Activated CD4-positive, alpha-beta memory T cell treated with anti-CD3 and anti-CD28 coated beads, Interleukin-2, amount 10 ng/mL, durations not matched to agents 7 days and 5 days (primary cell): ENCODE results near the gene DUSP8. TPM values are rescaled to one million over a fixed set of nuclear protein-coding genes. Genes with fewer than 3 reads are reported as not detected.
"Not testable (repeated sequence)": the region's sequence is repeated elsewhere in the genome, so short reads cannot be mapped to it uniquely, and the experiment has no call there.

ENCODE experiments used
- CTCF ChIA-PET: fragments of 350-600 bp; sonication (Branson Sonifier 250); formaldehyde crosslinking; loops from one replicate; lab custom pipeline; 2021; ENCODE audit warnings: antibody characterized with exemption, inconsistent platforms; lab: Charles Lee
- POLR2A ChIA-PET: fragments of 350-600 bp; sonication (Branson Sonifier 250); formaldehyde crosslinking; loops from one replicate; lab custom pipeline; 2021; ENCODE audit warnings: antibody characterized with exemption; lab: Charles Lee
- DNase-seq: peaks from one replicate; pipeline ENCODE4 v3.0.0-alpha.2; 2020
- H3K27ac Mint-ChIP-seq: one replicate; pipeline ENCODE4 v1.8.0; 2021; ENCODE audit warnings: mild to moderate bottlenecking, mixed read lengths
- H3K27me3 Mint-ChIP-seq: one replicate; pipeline ENCODE4 v1.8.0; 2021; ENCODE audit warnings: mixed read lengths
- H3K36me3 Mint-ChIP-seq: one replicate; pipeline ENCODE4 v1.8.0; 2021; ENCODE audit warnings: low read depth, mixed read lengths
- H3K4me1 Mint-ChIP-seq: one replicate; pipeline ENCODE4 v1.8.0; 2021; ENCODE audit warnings: mixed read lengths
- H3K4me3 Mint-ChIP-seq: one replicate; pipeline ENCODE4 v1.8.0; 2021; ENCODE audit warnings: mild to moderate bottlenecking, mixed read lengths
- H3K9me3 Mint-ChIP-seq: one replicate; pipeline ENCODE4 v1.8.0; 2021; ENCODE audit warnings: mixed read lengths
- total RNA-seq, 2 experiments: library from RNA; stranded (reverse); gene quantifications; one replicate each; pipeline ENCODE4 v1.2.3, GENCODE V29; 2021

The DUSP8 gene
- total RNA-seq, 2 experiments from 2014 or later = 2.6 to 2.7 TPM

- H3K9me3 Mint-ChIP-seq, H3K4me3 Mint-ChIP-seq, H3K27ac Mint-ChIP-seq, POLR2A ChIA-PET, DNase-seq, H3K4me1 Mint-ChIP-seq, H3K27me3 Mint-ChIP-seq, H3K36me3 Mint-ChIP-seq: not testable (repeated sequence)
- CTCF ChIA-PET = interaction anchor here (1.2 to 1.3 kb wide), 2 partner anchors 8 to 12 kb away, joined by 3 to 4 read pairs; no protein-coding TSS in a partner anchor
These were observed 10.8 kb upstream of the DUSP8 start for GRCh38 chr11:1582909-1583308.

- H3K36me3 Mint-ChIP-seq = no peaks in the 10 kb centered on the region
- peaks cover 1% of the 10 kb centered on the region for H3K27me3 Mint-ChIP-seq
- no peak overlapping the region for H3K4me3 Mint-ChIP-seq
- no peak overlapping the region for H3K27ac Mint-ChIP-seq
- H3K4me1 Mint-ChIP-seq = peaks cover 9% of the 10 kb centered on the region
- CTCF ChIA-PET = interaction anchor here (0.8 to 1.3 kb wide), 2 partner anchors 8 to 13 kb away, joined by 3 to 4 read pairs; no protein-coding TSS in a partner anchor
- POLR2A ChIA-PET = no interaction called here
- DNase-seq = no peak
- H3K9me3 Mint-ChIP-seq = peaks cover 5% of the 10 kb centered on the region
These were observed 9.9 kb upstream of the DUSP8 start for GRCh38 chr11:1581976-1582375.

- H3K36me3 Mint-ChIP-seq = no peaks in the 10 kb centered on the region
- H3K27ac Mint-ChIP-seq = no peak overlapping the region
- peaks cover 5% of the 10 kb centered on the region for H3K9me3 Mint-ChIP-seq
- no peak for DNase-seq
- ChIA-PET CTCF (interaction anchor here (0.5 to 7.4 kb wide), 7 partner anchors 9 to 721 kb away, joined by 3 to 68 read pairs (median 4); no protein-coding TSS in a partner anchor), POLR2A (interaction anchor here (3.4 kb wide), 1 partner anchor 12 kb away, joined by 12 read pairs; no protein-coding TSS in a partner anchor)
- peaks cover 23% of the 10 kb centered on the region for H3K27me3 Mint-ChIP-seq
- H3K4me3 Mint-ChIP-seq = no peak overlapping the region
- peaks cover 8% of the 10 kb centered on the region for H3K4me1 Mint-ChIP-seq
These were observed 4.8 kb upstream of the DUSP8 start for GRCh38 chr11:1576825-1577224.

- not testable (repeated sequence) for H3K27ac Mint-ChIP-seq, H3K4me1 Mint-ChIP-seq, H3K9me3 Mint-ChIP-seq, H3K4me3 Mint-ChIP-seq, DNase-seq, H3K36me3 Mint-ChIP-seq
- peaks cover 25% of the 10 kb centered on the region for H3K27me3 Mint-ChIP-seq
- ChIA-PET CTCF (interaction anchor here (1.0 to 7.4 kb wide), 6 partner anchors 13 to 372 kb away, joined by 3 to 68 read pairs (median 7); no protein-coding TSS in a partner anchor), POLR2A (interaction anchor here (1.0 kb wide), 1 partner anchor 29 kb away, joined by 6 read pairs; no protein-coding TSS in a partner anchor)
These were observed 3.7 kb upstream of the DUSP8 start for GRCh38 chr11:1575756-1576155.

- ChIA-PET POLR2A (interaction anchor here (0.6 to 1.4 kb wide), 5 partner anchors 10 to 30 kb away, joined by 3 to 7 read pairs (median 4); partner anchors contain the start of gene KRTAP5-1), CTCF (interaction anchor here (0.8 to 7.4 kb wide), 25 partner anchors 8 to 371 kb away, joined by 3 to 68 read pairs (median 4); partner anchors contain the start of gene KRTAP5-2)
- peak overlapping the region; percentile 7 for H3K4me3 Mint-ChIP-seq
- H3K9me3 Mint-ChIP-seq = peaks cover 5% of the 10 kb centered on the region
- H3K27ac Mint-ChIP-seq = no peak overlapping the region
- H3K4me1 Mint-ChIP-seq = peaks cover 11% of the 10 kb centered on the region
- no peaks in the 10 kb centered on the region for H3K36me3 Mint-ChIP-seq
- H3K27me3 Mint-ChIP-seq = peaks cover 30% of the 10 kb centered on the region
- no peak for DNase-seq
These were observed 2.8 kb upstream of the DUSP8 start for GRCh38 chr11:1574933-1575242.

GRCh38 chr11:1574238-1574932 is 2.3 kb upstream of the DUSP8 start:
- Mint-ChIP-seq H3K27me3 (peaks cover 33% of the 10 kb centered on the region), H3K4me3 (peak overlapping the region; percentile 49), H3K27ac (no peak overlapping the region), H3K4me1 (peaks cover 11% of the 10 kb centered on the region), H3K36me3 (no peaks in the 10 kb centered on the region), H3K9me3 (peaks cover 5% of the 10 kb centered on the region)
- DNase-seq = peak; percentile 60
- ChIA-PET CTCF (interaction anchor here (0.8 to 7.4 kb wide), 26 partner anchors 8 to 371 kb away, joined by 3 to 68 read pairs (median 4); partner anchors contain the start of gene KRTAP5-2), POLR2A (interaction anchor here (0.6 to 1.4 kb wide), 5 partner anchors 10 to 31 kb away, joined by 3 to 7 read pairs (median 4); partner anchors contain the start of gene KRTAP5-1)

- Mint-ChIP-seq H3K4me3 (peak overlapping the region; percentile 37), H3K27me3 (peaks cover 35% of the 10 kb centered on the region), H3K36me3 (no peaks in the 10 kb centered on the region), H3K27ac (no peak overlapping the region), H3K9me3 (peaks cover 5% of the 10 kb centered on the region), H3K4me1 (peaks cover 11% of the 10 kb centered on the region)
- ChIA-PET CTCF (interaction anchor here (1.3 to 7.4 kb wide), 4 partner anchors 8 to 27 kb away, joined by 3 to 68 read pairs (median 24); partner anchors contain the start of gene KRTAP5-2), POLR2A (interaction anchor here (0.8 to 1.4 kb wide), 4 partner anchors 9 to 20 kb away, joined by 3 to 4 read pairs (median 3); partner anchors contain the start of gene KRTAP5-1)
- peak; percentile 25 for DNase-seq
These were observed 1.8 kb upstream of the DUSP8 start for GRCh38 chr11:1573903-1574237.

GRCh38 chr11:1573077-1573902 is 1.2 kb upstream of the DUSP8 start:
- Mint-ChIP-seq H3K4me3 (peak overlapping the region; percentile 37), H3K4me1 (peaks cover 11% of the 10 kb centered on the region), H3K27ac (no peak overlapping the region), H3K27me3 (peaks cover 35% of the 10 kb centered on the region), H3K9me3 (peaks cover 3% of the 10 kb centered on the region), H3K36me3 (no peaks in the 10 kb centered on the region)
- ChIA-PET POLR2A (interaction anchor here (0.8 to 1.1 kb wide), 3 partner anchors 9 to 20 kb away, joined by 3 to 4 read pairs (median 3); no protein-coding TSS in a partner anchor), CTCF (interaction anchor here (0.5 to 7.4 kb wide), 4 partner anchors 9 to 646 kb away, joined by 3 to 68 read pairs (median 24); no protein-coding TSS in a partner anchor)
- DNase-seq = no peak

- no peaks in the 10 kb centered on the region for H3K9me3 Mint-ChIP-seq
- ChIA-PET CTCF (no interaction called here), POLR2A (no interaction called here)
- H3K4me3 Mint-ChIP-seq = no peak overlapping the region
- no peak overlapping the region for H3K27ac Mint-ChIP-seq
- no peaks in the 10 kb centered on the region for H3K36me3 Mint-ChIP-seq
- H3K27me3 Mint-ChIP-seq = peaks cover 35% of the 10 kb centered on the region
- H3K4me1 Mint-ChIP-seq = peaks cover 11% of the 10 kb centered on the region
- no peak for DNase-seq
These were observed 293 bp downstream of the DUSP8 start for GRCh38 chr11:1571760-1572196.

- ChIA-PET CTCF (no interaction called here), POLR2A (no interaction called here)
- Mint-ChIP-seq H3K4me1 (peaks cover 11% of the 10 kb centered on the region), H3K4me3 (peak overlapping the region; percentile 53), H3K36me3 (no peaks in the 10 kb centered on the region), H3K27ac (no peak overlapping the region), H3K27me3 (peaks cover 31% of the 10 kb centered on the region), H3K9me3 (no peaks in the 10 kb centered on the region)
- DNase-seq = no peak
These were observed 943 bp downstream of the DUSP8 start for GRCh38 chr11:1570896-1571759.

- no peaks in the 10 kb centered on the region for H3K36me3 Mint-ChIP-seq
- POLR2A ChIA-PET = no interaction called here
- no peak overlapping the region for H3K27ac Mint-ChIP-seq
- H3K4me1 Mint-ChIP-seq = peaks cover 11% of the 10 kb centered on the region
- H3K9me3 Mint-ChIP-seq = no peaks in the 10 kb centered on the region
- DNase-seq = no peak
- peak overlapping the region; percentile 53 for H3K4me3 Mint-ChIP-seq
- peaks cover 29% of the 10 kb centered on the region for H3K27me3 Mint-ChIP-seq
- CTCF ChIA-PET = no interaction called here
These were observed 1.6 kb downstream of the DUSP8 start for GRCh38 chr11:1570531-1570895.

- peaks cover 10% of the 10 kb centered on the region for H3K4me1 Mint-ChIP-seq
- H3K27me3 Mint-ChIP-seq = peaks cover 24% of the 10 kb centered on the region
- ChIA-PET POLR2A (no interaction called here), CTCF (interaction anchor here (1.0 to 1.4 kb wide), 3 partner anchors 17 to 25 kb away, joined by 3 to 5 read pairs (median 3); no protein-coding TSS in a partner anchor)
- no peaks in the 10 kb centered on the region for H3K9me3 Mint-ChIP-seq
- no peak overlapping the region for H3K27ac Mint-ChIP-seq
- no peak for DNase-seq
- H3K36me3 Mint-ChIP-seq = no peaks in the 10 kb centered on the region
- H3K4me3 Mint-ChIP-seq = peak overlapping the region; percentile 7
These were observed 2.0 kb downstream of the DUSP8 start for GRCh38 chr11:1570001-1570453.
